ENCODE data around the gene KIRREL3.

KIRREL3 gene

DNA sequence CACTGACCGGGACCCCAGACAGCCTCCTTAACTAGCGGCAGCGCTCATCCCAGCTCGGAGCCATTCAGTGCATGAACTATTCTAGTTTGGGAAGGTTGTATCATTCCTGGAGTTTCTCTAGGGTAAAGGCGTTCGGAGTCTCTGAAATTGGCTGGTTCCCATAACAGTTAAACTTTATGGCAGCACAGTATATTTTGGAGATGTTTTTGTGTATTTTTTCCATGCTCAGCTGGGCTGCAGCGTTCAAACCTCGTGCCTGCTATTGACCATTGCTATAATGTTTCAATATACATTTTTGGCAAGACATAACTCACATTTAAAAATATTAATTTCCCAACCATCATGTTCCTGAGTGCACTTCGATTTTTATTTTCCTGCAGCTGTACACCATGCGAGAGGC, 475.4 kb downstream of the KIRREL3 start:
- DNase-seq (ENCODE audit: low read depth), result no peak
- TF ChIP-seq, protein P1, sequence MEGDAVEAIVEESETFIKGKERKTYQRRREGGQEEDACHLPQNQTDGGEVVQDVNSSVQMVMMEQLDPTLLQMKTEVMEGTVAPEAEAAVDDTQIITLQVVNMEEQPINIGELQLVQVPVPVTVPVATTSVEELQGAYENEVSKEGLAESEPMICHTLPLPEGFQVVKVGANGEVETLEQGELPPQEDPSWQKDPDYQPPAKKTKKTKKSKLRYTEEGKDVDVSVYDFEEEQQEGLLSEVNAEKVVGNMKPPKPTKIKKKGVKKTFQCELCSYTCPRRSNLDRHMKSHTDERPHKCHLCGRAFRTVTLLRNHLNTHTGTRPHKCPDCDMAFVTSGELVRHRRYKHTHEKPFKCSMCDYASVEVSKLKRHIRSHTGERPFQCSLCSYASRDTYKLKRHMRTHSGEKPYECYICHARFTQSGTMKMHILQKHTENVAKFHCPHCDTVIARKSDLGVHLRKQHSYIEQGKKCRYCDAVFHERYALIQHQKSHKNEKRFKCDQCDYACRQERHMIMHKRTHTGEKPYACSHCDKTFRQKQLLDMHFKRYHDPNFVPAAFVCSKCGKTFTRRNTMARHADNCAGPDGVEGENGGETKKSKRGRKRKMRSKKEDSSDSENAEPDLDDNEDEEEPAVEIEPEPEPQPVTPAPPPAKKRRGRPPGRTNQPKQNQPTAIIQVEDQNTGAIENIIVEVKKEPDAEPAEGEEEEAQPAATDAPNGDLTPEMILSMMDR (IDR thresholded peaks at IDR 0.05; ENCODE audit: insufficient read depth, low read depth, low read length, missing control alignments), result no peak
- H3K4me3 ChIP-seq (ENCODE audit: low read length), result no peak overlapping the region

DNA sequence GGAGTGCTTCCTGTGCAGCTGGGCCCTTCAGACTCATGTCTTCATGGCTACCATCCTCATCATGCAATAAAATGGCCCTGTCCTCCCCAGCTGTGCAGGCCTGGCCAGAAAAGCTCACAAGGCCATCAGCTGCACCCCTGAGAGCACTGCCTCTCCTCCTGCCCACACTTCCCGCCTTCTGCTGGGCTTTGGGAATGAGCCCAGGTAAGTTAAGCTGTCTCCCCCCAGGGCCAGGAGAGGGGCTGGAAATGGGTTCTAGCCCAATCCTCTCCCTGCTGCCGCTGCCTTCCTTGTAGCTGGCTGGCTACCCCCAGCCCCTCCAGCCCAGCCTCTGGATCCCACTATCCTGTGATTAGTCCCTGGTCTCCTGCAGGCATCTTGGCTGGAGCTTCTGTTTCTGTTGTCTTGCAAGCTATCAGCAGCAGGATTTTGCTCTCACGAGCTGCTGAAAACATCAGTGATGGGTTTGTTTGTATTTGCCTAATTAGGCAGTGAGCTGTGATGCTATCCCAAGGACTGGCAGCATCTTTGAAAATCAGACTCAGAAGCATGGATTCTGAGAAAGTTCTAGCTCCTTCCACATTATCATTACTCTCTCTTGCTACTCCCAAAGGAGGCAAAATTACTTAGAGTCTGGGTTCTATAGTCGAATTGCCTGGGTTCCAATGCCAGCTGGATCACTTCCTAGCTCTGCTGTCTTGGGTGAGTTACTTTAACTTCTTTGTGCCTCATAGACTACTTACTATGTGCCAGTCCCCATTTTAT, 476.9 kb downstream of the KIRREL3 start:
- TF ChIP-seq, protein P1 (IDR thresholded peaks at IDR 0.05; ENCODE audit: insufficient read depth, low read depth, low read length, missing control alignments), result no peak
- H3K4me3 ChIP-seq (ENCODE audit: low read length), result no peak overlapping the region
- no peak for DNase-seq (ENCODE audit: low read depth)

DNA sequence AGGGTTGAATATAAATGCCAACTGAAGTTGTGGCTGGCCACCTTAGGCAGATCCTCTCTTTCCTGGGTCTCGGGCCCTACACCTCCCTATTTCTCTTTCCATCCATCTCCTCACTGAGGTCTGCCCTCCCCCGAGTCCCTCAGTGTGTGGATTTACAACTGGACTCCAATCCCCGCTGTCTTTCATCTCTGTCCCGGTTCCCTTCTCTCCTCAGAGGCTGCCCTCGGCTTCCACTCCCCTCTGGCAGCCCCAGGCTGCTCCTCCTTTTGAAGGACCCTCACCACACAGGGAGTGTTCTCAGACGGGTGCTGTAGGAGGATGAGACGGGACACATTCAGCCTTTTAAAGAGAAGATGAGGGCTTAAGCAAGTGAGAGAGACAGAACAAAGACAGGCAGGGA, 478.0 kb downstream of the KIRREL3 start:
- TF ChIP-seq, protein P1 (IDR thresholded peaks at IDR 0.05; ENCODE audit: insufficient read depth, low read depth, low read length, missing control alignments), result no peak
- no peak for DNase-seq (ENCODE audit: low read depth)
- no peak overlapping the region for H3K4me3 ChIP-seq (ENCODE audit: low read length)

DNA sequence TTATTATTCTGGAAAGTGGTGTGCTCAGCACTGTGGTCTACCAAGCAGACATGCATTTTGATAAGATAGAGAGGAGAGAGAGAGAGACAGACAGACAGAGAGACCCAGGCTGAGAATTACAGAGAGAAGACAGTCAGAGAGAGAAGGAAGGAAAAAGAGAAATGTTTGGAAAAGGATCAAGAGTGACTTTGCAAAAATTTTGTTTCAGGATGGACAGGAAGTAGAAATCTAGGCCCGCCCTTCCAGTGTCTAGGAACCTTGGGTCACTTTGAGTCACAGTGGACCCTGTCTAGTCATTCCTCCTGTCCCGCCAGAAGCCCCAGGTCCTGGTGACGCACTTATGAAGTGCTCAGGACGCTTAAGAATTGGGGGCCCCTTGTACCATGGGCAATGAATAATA, 478.4 kb downstream of the KIRREL3 start:
- H3K4me3 ChIP-seq (ENCODE audit: low read length), result no peak overlapping the region
- TF ChIP-seq, protein P1 (IDR thresholded peaks at IDR 0.05; ENCODE audit: insufficient read depth, low read depth, low read length, missing control alignments), result no peak
- no peak for DNase-seq (ENCODE audit: low read depth)

DNA sequence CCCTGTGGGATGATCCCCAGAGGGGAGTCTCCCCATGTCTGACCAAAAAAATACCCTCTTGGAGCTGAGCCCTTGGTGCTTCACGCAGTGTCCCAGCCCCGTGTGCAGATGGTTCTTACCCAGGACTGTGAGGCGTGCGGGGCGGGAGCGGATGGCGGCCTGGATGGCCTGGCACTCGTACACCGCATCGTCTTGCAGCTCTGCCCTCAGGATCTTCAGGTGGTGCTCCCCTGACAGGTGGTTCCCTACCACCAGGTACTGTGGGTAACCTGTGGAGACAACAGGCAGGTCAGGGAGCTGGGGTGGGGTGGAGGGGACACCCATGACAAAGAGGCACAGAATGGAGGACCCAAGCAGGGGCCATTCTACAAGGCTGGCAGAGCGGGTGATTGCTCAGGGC, 479.4 kb downstream of the KIRREL3 start:
- TF ChIP-seq, protein P1 (IDR thresholded peaks at IDR 0.05; ENCODE audit: insufficient read depth, low read depth, low read length, missing control alignments), result no peak

DNA sequence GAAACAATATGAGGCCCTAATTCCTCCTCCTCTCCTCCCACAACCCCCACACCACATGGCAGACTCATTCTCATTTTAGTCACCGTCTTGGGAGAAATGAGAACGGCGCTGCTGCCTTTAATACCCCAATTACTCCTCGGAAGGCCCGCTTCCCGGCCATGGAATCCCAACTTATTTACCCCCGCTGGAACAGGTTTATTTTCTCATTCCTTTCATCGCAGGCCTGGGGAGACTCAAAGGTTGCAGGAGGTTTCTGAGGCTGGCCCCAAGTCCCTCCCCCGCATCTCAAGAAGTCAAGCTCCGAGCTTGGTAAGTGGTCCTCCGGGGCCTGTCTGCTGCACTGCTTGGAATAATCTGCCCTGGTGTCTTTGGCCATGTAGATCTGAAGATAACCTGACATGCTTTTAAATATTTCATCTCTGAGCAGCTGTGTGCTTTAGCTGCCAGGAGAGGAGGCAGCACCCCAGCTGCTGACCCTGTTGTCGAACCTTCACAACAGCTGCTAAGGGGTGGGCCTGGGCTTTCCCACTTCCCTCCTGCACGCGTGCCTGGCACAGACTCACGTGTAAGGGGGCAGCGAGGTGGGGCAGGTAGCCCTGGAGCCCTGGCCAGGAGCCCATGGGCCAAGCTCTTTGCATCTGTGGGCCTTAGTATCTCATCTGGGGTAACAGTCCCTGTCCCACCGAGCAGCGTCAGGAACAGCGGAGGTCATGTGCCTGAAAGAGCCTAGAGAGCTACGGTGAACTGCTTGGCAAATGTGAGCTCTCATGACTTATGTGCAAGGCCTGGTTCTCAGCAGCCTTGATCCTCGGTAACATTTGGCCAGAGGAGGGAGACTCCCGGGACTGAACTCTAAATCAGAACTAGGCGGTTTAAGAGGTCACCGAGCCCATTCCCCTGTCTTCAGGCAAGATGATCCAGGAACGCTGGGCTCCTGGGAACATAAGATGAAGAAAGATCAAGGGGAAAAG, 480.5 kb downstream of the KIRREL3 start:
- no peak overlapping the region for H3K4me3 ChIP-seq (ENCODE audit: low read length)
- TF ChIP-seq, protein P1 (IDR thresholded peaks at IDR 0.05; ENCODE audit: insufficient read depth, low read depth, low read length, missing control alignments), result no peak
- no peak for DNase-seq (ENCODE audit: low read depth)

More for the DNA sequence above, 479.4 kb downstream of the KIRREL3 start:
- DNase-seq (ENCODE audit: low read depth), result no peak
- no peak overlapping the region for H3K4me3 ChIP-seq (ENCODE audit: low read length)

Measured in epithelial cell of esophagus (primary cell).